SU-DHL-6 (cell line): ENCODE data around the gene PDZD2.

Source experiments
- H2AFZ ChIP-seq: fragments of 200-600 bp; sonication (generic); 2 replicates; pipeline ENCODE4 v1.6.1; 2014; ENCODE audit warnings: low read depth, mild to moderate bottlenecking, moderate library complexity, mixed read lengths, antibody characterized with exemption, low read length; ENCODE audit not compliant: severe bottlenecking
- H3F3A ChIP-seq: fragments of 200-600 bp; shearing (Covaris generic); 2 replicates; pipeline ENCODE4 v1.6.0; 2016; ENCODE audit warnings: antibody characterized with exemption, mild to moderate bottlenecking; ENCODE audit not compliant: insufficient read depth
- H3K27ac ChIP-seq: fragments of 200-600 bp; sonication (generic); 2 replicates; pipeline ENCODE4 v1.5.1; 2016; ENCODE audit warnings: low read depth, mild to moderate bottlenecking, low read length, moderate library complexity, mixed read lengths
- H3K27me3 ChIP-seq: fragments of 200-600 bp; sonication (generic), shearing (Covaris generic); 2 replicates; pipeline ENCODE4 v1.6.0; 2014; ENCODE audit warnings: mild to moderate bottlenecking, low read length
- H3K36me3 ChIP-seq: fragments of 200-600 bp; sonication (generic); 2 replicates; pipeline ENCODE4 v1.6.1; 2014; ENCODE audit warnings: mild to moderate bottlenecking, low read length, mixed read lengths
- H3K4me2 ChIP-seq: fragments of 300-600, 200-600 bp; shearing (Covaris generic), sonication (generic); 2 replicates; pipeline ENCODE4 v1.6.0; 2014; ENCODE audit warnings: low read length, low read depth, mild to moderate bottlenecking; ENCODE audit not compliant: poor library complexity, severe bottlenecking
- H3K4me3 ChIP-seq: fragments of 200-600 bp; sonication (generic); 2 replicates; pipeline ENCODE4 v1.5.1; 2014; ENCODE audit warnings: antibody characterized with exemption, low read length, mild to moderate bottlenecking, mixed read lengths; ENCODE audit not compliant: insufficient read depth, poor library complexity, severe bottlenecking
- H3K79me2 ChIP-seq: fragments of 200-600 bp; sonication (generic); 2 replicates; pipeline ENCODE4 v1.6.1; 2014; ENCODE audit warnings: mild to moderate bottlenecking, low read length, moderate library complexity; ENCODE audit not compliant: insufficient read depth
- H3K9ac ChIP-seq: fragments of 200-600 bp; sonication (generic); 2 replicates; pipeline ENCODE4 v1.7.0; 2014; ENCODE audit warnings: mild to moderate bottlenecking, low read length
- H3K9me2 ChIP-seq: fragments of 200-600 bp; sonication (generic); replicated peaks from 2 replicates; pipeline ENCODE4 v1.6.1; 2014; ENCODE audit warnings: low read length; ENCODE audit not compliant: insufficient read depth
- H3K9me3 ChIP-seq: fragments of 200-600 bp; sonication (generic); 2 replicates; pipeline ENCODE4 v1.6.1; 2014; ENCODE audit warnings: low read length, mixed read lengths; ENCODE audit not compliant: insufficient read depth
- H4K20me1 ChIP-seq: fragments of 200-600 bp; sonication (generic); 2 replicates; pipeline ENCODE4 v1.6.1; 2014; ENCODE audit warnings: low read depth, mild to moderate bottlenecking, antibody characterized with exemption, low read length, moderate library complexity, mixed read lengths
- CTCF ChIP-seq: fragments of 200-600 bp; sonication (generic); IDR thresholded peaks from one replicate; pipeline ENCODE4 v1.5.1; 2017; ENCODE audit warnings: antibody characterized with exemption, mild to moderate bottlenecking, low read length, moderate library complexity; ENCODE audit not compliant: insufficient read depth, poor library complexity, severe bottlenecking
- EZH2phosphoT487 ChIP-seq: fragments of 200-600 bp; sonication (generic), shearing (Covaris generic); conservative IDR thresholded peaks from 2 replicates; pipeline ENCODE4 v1.6.1; 2018; ENCODE audit warnings: mild to moderate bottlenecking, antibody characterized with exemption, low read length, moderate library complexity, mixed read lengths

PDZD2 gene

GRCh38 chr5:32158679-32158975 lies 519.7 kb downstream of the PDZD2 start:
- H3K4me3 ChIP-seq, result no peak overlapping the region

GRCh38 chr5:32159328-32160072 lies 520.6 kb downstream of the PDZD2 start:
- H3K9me2 ChIP-seq, result no peaks in the 10 kb centered on the region
- no peak for TF ChIP-seq EZH2phosphoT487
- TF ChIP-seq CTCF, result no peak
- no peak overlapping the region for H3K4me2 ChIP-seq
- no peak overlapping the region for H2AFZ ChIP-seq
- peaks cover 94% of the 10 kb centered on the region for H3K79me2 ChIP-seq
- H3K9me3 ChIP-seq, result no peaks in the 10 kb centered on the region
- H3K27me3 ChIP-seq, result no peaks in the 10 kb centered on the region
- no peak overlapping the region for H3K27ac ChIP-seq
- H4K20me1 ChIP-seq, result peaks cover 9% of the 10 kb centered on the region; the same call in 1 of the 2 replicates
- H3K4me3 ChIP-seq, result no peak overlapping the region
- H3K36me3 ChIP-seq, result 0 out of 2 replicates have a peak, but pooled peaks cover 2% of the 10 kb centered on the region
- H3K9ac ChIP-seq, result no peak overlapping the region
- H3F3A ChIP-seq, result peaks cover 6% of the 10 kb centered on the region; the same call in 1 of the 2 replicates

More at GRCh38 chr5:32158679-32158975, 519.7 kb downstream of the PDZD2 start:
- H3K9me2 ChIP-seq, result no peaks in the 10 kb centered on the region
- H4K20me1 ChIP-seq, result peaks cover 17% of the 10 kb centered on the region; the same call in 1 of the 2 replicates
- H3K79me2 ChIP-seq, result peaks cover 94% of the 10 kb centered on the region
- TF ChIP-seq CTCF, result no peak
- no peak for TF ChIP-seq EZH2phosphoT487
- H3K4me2 ChIP-seq, result no peak overlapping the region
- no peak overlapping the region for H2AFZ ChIP-seq
- H3K9ac ChIP-seq, result no peak overlapping the region
- H3F3A ChIP-seq, result peaks cover 12% of the 10 kb centered on the region; the same call in 1 of the 2 replicates
- no peak overlapping the region for H3K27ac ChIP-seq
- H3K9me3 ChIP-seq, result no peaks in the 10 kb centered on the region
- no peaks in the 10 kb centered on the region for H3K27me3 ChIP-seq
- 0 out of 2 replicates have a peak, but pooled peaks cover 2% of the 10 kb centered on the region for H3K36me3 ChIP-seq

- Histone ChIP-seq H3K27me3 (no peaks in the 10 kb centered on the region), H3K9me2 (no peaks in the 10 kb centered on the region), H3K9me3 (no peaks in the 10 kb centered on the region), H3K79me2 (peaks cover 94% of the 10 kb centered on the region), H3K27ac (no peak overlapping the region), H3F3A (peaks cover 6% of the 10 kb centered on the region; the same call in 1 of the 2 replicates), H3K9ac (no peak overlapping the region), H4K20me1 (peaks cover 8% of the 10 kb centered on the region; the same call in 1 of the 2 replicates), H3K4me3 (no peak overlapping the region), H3K4me2 (no peak overlapping the region), H2AFZ (no peak overlapping the region), H3K36me3 (0 out of 2 replicates have a peak, but pooled peaks cover 2% of the 10 kb centered on the region)
- no peak for TF ChIP-seq CTCF
- TF ChIP-seq EZH2phosphoT487, result no peak
Observed at GRCh38 chr5:32160228-32160627, 521.3 kb downstream of the PDZD2 start.
